H9 (cell line): ENCODE data around the gene TANK. TPM values are rescaled to one million over a fixed set of nuclear protein-coding genes. Genes with fewer than 3 reads are reported as not detected.

Experiments
- DNase-seq: peaks from one replicate; pipeline ENCODE4 v3.0.0-alpha.2; 2017
- H2AFZ ChIP-seq: one replicate; pipeline ENCODE4 v1.6.1; 2013; ENCODE audit warnings: mild to moderate bottlenecking, low read length, control low read depth, moderate library complexity
- H2AK5ac ChIP-seq: 2 replicates; pipeline ENCODE4 v1.6.1; 2013; ENCODE audit warnings: low read length, control low read depth, mixed read lengths; ENCODE audit not compliant: insufficient read length
- H2BK120ac ChIP-seq: one replicate; pipeline ENCODE4 v1.6.1; 2013; ENCODE audit warnings: low read depth, mild to moderate bottlenecking, low read length, control low read depth, inconsistent platforms; ENCODE audit not compliant: poor library complexity, severe bottlenecking
- H2BK12ac ChIP-seq: 2 replicates; pipeline ENCODE4 v1.6.1; 2013; ENCODE audit warnings: low read length, control low read depth, mixed read lengths, low read depth; ENCODE audit not compliant: insufficient read length
- H2BK15ac ChIP-seq: 2 replicates; pipeline ENCODE4 v1.6.1; 2013; ENCODE audit warnings: low read depth, low read length, control low read depth
- H2BK20ac ChIP-seq: one replicate; pipeline ENCODE4 v1.6.1; 2013; ENCODE audit warnings: low read depth, mild to moderate bottlenecking, low read length, control low read depth, inconsistent platforms; ENCODE audit not compliant: poor library complexity, severe bottlenecking
- H2BK5ac ChIP-seq: 2 replicates; pipeline ENCODE4 v1.6.1; 2013; ENCODE audit warnings: low read length, control low read depth, mixed read lengths; ENCODE audit not compliant: insufficient read length
- H3K14ac ChIP-seq: 2 replicates; pipeline ENCODE4 v1.6.1; 2013; ENCODE audit warnings: low read length, control low read depth; ENCODE audit not compliant: insufficient read depth
- H3K18ac ChIP-seq: 2 replicates; pipeline ENCODE4 v1.6.1; 2013; ENCODE audit warnings: low read depth, mild to moderate bottlenecking, mixed read lengths, low read length, control low read depth; ENCODE audit not compliant: insufficient read length
- H3K23ac ChIP-seq: 2 replicates; pipeline ENCODE4 v1.6.1; 2013; ENCODE audit warnings: low read length, control low read depth, mixed read lengths, low read depth; ENCODE audit not compliant: insufficient read length
- H3K23me2 ChIP-seq: 2 replicates; pipeline ENCODE4 v1.6.1; 2013; ENCODE audit warnings: low read depth, mild to moderate bottlenecking, mixed read lengths, low read length, control low read depth; ENCODE audit not compliant: insufficient read length, poor library complexity, severe bottlenecking
- H3K27ac ChIP-seq: 2 replicates; pipeline ENCODE4 v1.5.1; 2013; ENCODE audit warnings: low read length, control low read depth, mixed read lengths, low read depth; ENCODE audit not compliant: insufficient read length
- H3K27me3 ChIP-seq: 2 replicates; pipeline ENCODE4 v1.6.1; 2013; ENCODE audit warnings: low read length, control low read depth, inconsistent platforms; ENCODE audit not compliant: insufficient read depth
- H3K4ac ChIP-seq: 2 replicates; pipeline ENCODE4 v1.6.1; 2013; ENCODE audit warnings: low read depth, mild to moderate bottlenecking, control low read depth, inconsistent platforms, low read length, moderate library complexity
- H3K4me1 ChIP-seq: 2 replicates; pipeline ENCODE4 v1.6.1; 2013; ENCODE audit warnings: low read length, control low read depth, inconsistent platforms; ENCODE audit not compliant: insufficient read depth
- H3K4me2 ChIP-seq: 2 replicates; pipeline ENCODE4 v1.6.1; 2013; ENCODE audit warnings: low read length, control low read depth, mixed read lengths; ENCODE audit not compliant: insufficient read length, insufficient read depth
- H3K56ac ChIP-seq: 2 replicates; pipeline ENCODE4 v1.6.1; 2013; ENCODE audit warnings: low read depth, mild to moderate bottlenecking, mixed read lengths, low read length, control low read depth; ENCODE audit not compliant: insufficient read length
- H3K79me1 ChIP-seq: 2 replicates; pipeline ENCODE4 v1.6.1; 2013; ENCODE audit warnings: low read depth, mild to moderate bottlenecking, moderate library complexity, low read length, control low read depth, inconsistent platforms; ENCODE audit not compliant: insufficient read depth, poor library complexity, severe bottlenecking
- H3K79me2 ChIP-seq: 2 replicates; pipeline ENCODE4 v1.6.1; 2013; ENCODE audit warnings: low read length, control low read depth, inconsistent platforms; ENCODE audit not compliant: insufficient read depth
- H3K9ac ChIP-seq: 2 replicates; pipeline ENCODE4 v1.6.1; 2013; ENCODE audit warnings: low read length, control low read depth, mixed read lengths; ENCODE audit not compliant: insufficient read length; ENCODE audit errors: extremely low read depth
- H3K9me3 ChIP-seq: one replicate; pipeline ENCODE4 v1.6.1; 2013; ENCODE audit warnings: low read depth, low read length, inconsistent platforms; ENCODE audit not compliant: control insufficient read depth
- H3T11ph ChIP-seq: one replicate; pipeline ENCODE4 v1.6.1; 2013; ENCODE audit warnings: mild to moderate bottlenecking, low read length, control low read depth, inconsistent platforms
- H4K20me1 ChIP-seq: one replicate; pipeline ENCODE4 v1.6.1; 2013; ENCODE audit not compliant: control insufficient read depth, insufficient read length, insufficient read depth
- H4K5ac ChIP-seq: 2 replicates; pipeline ENCODE4 v1.6.1; 2013; ENCODE audit warnings: low read depth, mild to moderate bottlenecking, mixed read lengths, low read length, control low read depth; ENCODE audit not compliant: insufficient read length
- H4K8ac ChIP-seq: replicated peaks from 2 replicates; pipeline ENCODE4 v1.6.1; 2013; ENCODE audit warnings: low read length, control low read depth, mixed read lengths, low read depth; ENCODE audit not compliant: insufficient read length
- H4K91ac ChIP-seq: 2 replicates; pipeline ENCODE4 v1.6.1; 2013; ENCODE audit warnings: low read depth, mild to moderate bottlenecking, moderate library complexity, mixed read lengths, low read length, control low read depth; ENCODE audit not compliant: insufficient read length
- H3K27ac Mint-ChIP-seq, 3 experiments: 2 replicates in 2 of 3; 3 replicates in 1 of 3; pipeline ENCODE4 v1.8.0; 2020 to 2021; ENCODE audit warnings: mixed read lengths in 3 of 3, mild to moderate bottlenecking in 1 of 3, moderate library complexity in 1 of 3
- H3K27me3 Mint-ChIP-seq: 2 replicates; pipeline ENCODE4 v1.8.0; 2021; ENCODE audit warnings: low read depth, mild to moderate bottlenecking, moderate library complexity, mixed read lengths
- H3K36me3 Mint-ChIP-seq, 3 experiments: 2 replicates in 2 of 3; 3 replicates in 1 of 3; pipeline ENCODE4 v1.8.0; 2020 to 2021; ENCODE audit warnings: low read depth in 3 of 3, mixed read lengths in 3 of 3; ENCODE audit not compliant: insufficient read depth in 1 of 3
- H3K4me1 Mint-ChIP-seq, 2 experiments: 2 replicates each; pipeline ENCODE4 v1.8.0; 2020; ENCODE audit warnings: mixed read lengths in 2 of 2
- H3K4me3 Mint-ChIP-seq, 2 experiments: 2 replicates in 1 of 2; 3 replicates in 1 of 2; pipeline ENCODE4 v1.8.0; 2020 to 2021; ENCODE audit warnings: mild to moderate bottlenecking in 2 of 2, mixed read lengths in 2 of 2, moderate library complexity in 1 of 2
- H3K9me3 Mint-ChIP-seq, 2 experiments: 2 replicates in 1 of 2; 3 replicates in 1 of 2; pipeline ENCODE4 v1.8.0; 2020; ENCODE audit warnings: mild to moderate bottlenecking in 2 of 2, mixed read lengths in 2 of 2, moderate library complexity in 1 of 2
- WGBS: extraction: QIAGEN DNeasy Blood & Tissue Kit; methylation state at CpG from one replicate; pipeline ENCODE4 v1.1.7; 2013; ENCODE audit warnings: missing lambda C conversion rate, low lambda C conversion rate, mixed read lengths; ENCODE audit not compliant: insufficient read length; ENCODE audit errors: extremely low coverage; 5-methylcytosine and 5-hydroxymethylcytosine counted together
- total RNA-seq: library from RNA; stranded (reverse); gene quantifications from 2 replicates; pipeline ENCODE4 v1.2.1, GENCODE V29; 2021
- TF ChIP-seq, protein P1 (sequence below): fragments of 200-600 bp; sonication (generic); conservative IDR thresholded peaks from 3 replicates; pipeline ENCODE4 v1.8.0; 2021; ENCODE audit warnings: antibody characterized with exemption, mild to moderate bottlenecking

Gene TANK
- total RNA-seq, 1 experiment from 2014 or later, result 23.9 TPM

DNA sequence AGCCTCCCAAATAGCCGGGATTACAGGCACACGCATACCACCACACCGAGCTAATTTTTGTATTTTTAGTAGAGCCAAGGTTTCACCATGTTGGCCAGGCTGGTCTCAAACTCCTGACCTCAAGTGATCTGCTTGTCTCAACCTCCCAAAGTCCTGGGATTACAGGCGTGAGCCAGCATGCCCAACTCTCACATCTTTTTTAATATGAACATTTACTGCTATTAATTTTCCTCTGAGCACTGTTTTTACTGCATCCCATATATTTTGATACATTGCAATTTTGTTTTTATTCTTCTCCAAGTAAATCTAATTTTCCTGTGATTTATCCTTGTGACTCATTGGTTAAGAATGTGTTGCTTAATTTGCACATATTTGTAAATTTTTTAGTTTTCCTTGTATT is 9.5 kb upstream of the TANK start:
- Histone ChIP-seq H3K79me2 (no peaks in the 10 kb centered on the region), H3K27ac (no peak overlapping the region), H2BK12ac (no peak overlapping the region), H3K4ac (no peak overlapping the region), H2BK15ac (no peak overlapping the region), H2BK20ac (no peak overlapping the region), H3K27me3 (no peaks in the 10 kb centered on the region), H4K5ac (no peak overlapping the region), H4K8ac (no peak overlapping the region), H3K23ac (no peak overlapping the region), H3K9ac (no peak overlapping the region), H3K79me1 (no peaks in the 10 kb centered on the region), H2AK5ac (no peak overlapping the region), H3K4me2 (no peak overlapping the region), H4K91ac (no peak overlapping the region), H2BK5ac (no peak overlapping the region), H4K20me1 (no peaks in the 10 kb centered on the region), H3K23me2 (no peaks in the 10 kb centered on the region), H2BK120ac (no peak overlapping the region), H3K9me3 (no peaks in the 10 kb centered on the region), H3T11ph (no peak overlapping the region), H3K4me1 (no peaks in the 10 kb centered on the region), H3K18ac (no peak overlapping the region), H3K14ac (no peak overlapping the region), H3K56ac (no peak overlapping the region), H2AFZ (no peak overlapping the region)
- Mint-ChIP-seq H3K9me3 (peaks cover 38 to 47% of the 10 kb centered on the region in 2 experiments), H3K36me3 (peaks cover 2 to 41% (median 24%) of the 10 kb centered on the region in 3 experiments; a peak in 6 of 7 replicates), H3K27me3 (no peaks in the 10 kb centered on the region; the same call in 1 of the 2 replicates), H3K27ac (no peak overlapping the region), H3K4me1 (no peaks in the 10 kb centered on the region), H3K4me3 (no peak overlapping the region)
- WGBS, result no CpG with 5 or more reads among the region's 4 CpGs
- TF ChIP-seq, protein P1, sequence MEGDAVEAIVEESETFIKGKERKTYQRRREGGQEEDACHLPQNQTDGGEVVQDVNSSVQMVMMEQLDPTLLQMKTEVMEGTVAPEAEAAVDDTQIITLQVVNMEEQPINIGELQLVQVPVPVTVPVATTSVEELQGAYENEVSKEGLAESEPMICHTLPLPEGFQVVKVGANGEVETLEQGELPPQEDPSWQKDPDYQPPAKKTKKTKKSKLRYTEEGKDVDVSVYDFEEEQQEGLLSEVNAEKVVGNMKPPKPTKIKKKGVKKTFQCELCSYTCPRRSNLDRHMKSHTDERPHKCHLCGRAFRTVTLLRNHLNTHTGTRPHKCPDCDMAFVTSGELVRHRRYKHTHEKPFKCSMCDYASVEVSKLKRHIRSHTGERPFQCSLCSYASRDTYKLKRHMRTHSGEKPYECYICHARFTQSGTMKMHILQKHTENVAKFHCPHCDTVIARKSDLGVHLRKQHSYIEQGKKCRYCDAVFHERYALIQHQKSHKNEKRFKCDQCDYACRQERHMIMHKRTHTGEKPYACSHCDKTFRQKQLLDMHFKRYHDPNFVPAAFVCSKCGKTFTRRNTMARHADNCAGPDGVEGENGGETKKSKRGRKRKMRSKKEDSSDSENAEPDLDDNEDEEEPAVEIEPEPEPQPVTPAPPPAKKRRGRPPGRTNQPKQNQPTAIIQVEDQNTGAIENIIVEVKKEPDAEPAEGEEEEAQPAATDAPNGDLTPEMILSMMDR, result no peak
- no peak for DNase-seq
